ENCODE data around the gene DSCAML1. TPM values are rescaled to one million over a fixed set of nuclear protein-coding genes. Genes with fewer than 3 reads are reported as not detected.

DSCAML1 gene
- total RNA-seq, 1 experiment from 2014 or later: 0.15 TPM

DNA sequence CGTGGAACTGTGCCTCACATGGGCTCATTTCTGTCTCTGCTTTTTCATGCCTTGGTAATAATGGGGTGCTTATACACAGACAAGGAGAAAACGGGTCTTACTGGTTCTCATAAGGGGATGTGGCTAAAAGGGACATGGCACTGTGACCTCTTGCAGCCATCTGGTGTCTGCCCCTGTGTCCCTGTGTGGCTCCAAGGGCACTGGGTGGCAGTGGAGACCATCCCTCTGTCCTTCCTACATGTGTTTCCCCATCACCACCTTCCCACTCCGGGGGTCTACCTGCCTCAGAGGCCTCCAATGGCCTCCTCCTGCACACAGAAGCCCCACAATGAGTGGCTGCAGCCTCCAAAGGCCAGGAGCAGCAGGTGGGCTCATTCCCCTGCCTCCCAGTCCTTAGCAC lies 248.1 kb downstream of the DSCAML1 start:
- Mint-ChIP-seq H3K4me3 (no peak overlapping the region), H3K27me3 (ENCODE audit: low read depth) (peaks cover 30% of the 10 kb centered on the region), H3K36me3 (ENCODE audit: insufficient read depth in 1 of 3, low read depth in 3 of 3) (no peaks in the 10 kb centered on the region), H3K27ac (no peak overlapping the region), H3K4me1 (peaks cover 24 to 40% of the 10 kb centered on the region in 2 experiments), H3K9me3 (no peaks in the 10 kb centered on the region)
- Histone ChIP-seq H3K27ac (ENCODE audit: insufficient read length, low read depth, low read length) (no peak overlapping the region), H3K4ac (ENCODE audit: low read depth, low read length) (no peak overlapping the region), H2BK120ac (ENCODE audit: low read depth, low read length, poor library complexity, severe bottlenecking) (no peak overlapping the region), H4K20me1 (ENCODE audit: control insufficient read depth, insufficient read depth, insufficient read length) (no peaks in the 10 kb centered on the region), H3K9me3 (ENCODE audit: control insufficient read depth, low read depth, low read length) (no peaks in the 10 kb centered on the region), H2AK5ac (ENCODE audit: insufficient read length, low read length) (no peak overlapping the region), H3K9ac (ENCODE audit: extremely low read depth, insufficient read length, low read length) (no peak overlapping the region), H3K79me1 (ENCODE audit: insufficient read depth, low read depth, low read length, poor library complexity, severe bottlenecking) (no peaks in the 10 kb centered on the region), H3K18ac (ENCODE audit: insufficient read length, low read depth, low read length) (no peak overlapping the region), H4K8ac (replicated peaks; ENCODE audit: insufficient read length, low read depth, low read length) (no peak overlapping the region), H3K79me2 (ENCODE audit: insufficient read depth, low read length) (no peaks in the 10 kb centered on the region), H3K4me1 (ENCODE audit: insufficient read depth, low read length) (peaks cover 7% of the 10 kb centered on the region), H3K23ac (ENCODE audit: insufficient read length, low read depth, low read length) (no peak overlapping the region), H3K4me2 (ENCODE audit: insufficient read depth, insufficient read length, low read length) (no peak overlapping the region), H2BK20ac (ENCODE audit: low read depth, low read length, poor library complexity, severe bottlenecking) (no peak overlapping the region), H2BK5ac (ENCODE audit: insufficient read length, low read length) (no peak overlapping the region), H3T11ph (ENCODE audit: low read length) (no peak overlapping the region), H3K56ac (ENCODE audit: insufficient read length, low read depth, low read length) (no peak overlapping the region), H3K14ac (ENCODE audit: insufficient read depth, low read length) (no peak overlapping the region), H3K27me3 (ENCODE audit: insufficient read depth, low read length) (no peaks in the 10 kb centered on the region), H3K23me2 (ENCODE audit: insufficient read length, low read depth, low read length, poor library complexity, severe bottlenecking) (no peaks in the 10 kb centered on the region), H2BK15ac (ENCODE audit: low read depth, low read length) (no peak overlapping the region), H2BK12ac (ENCODE audit: insufficient read length, low read depth, low read length) (no peak overlapping the region), H2AFZ (ENCODE audit: low read length) (no peak overlapping the region), H4K91ac (ENCODE audit: insufficient read length, low read depth, low read length) (no peak overlapping the region), H4K5ac (ENCODE audit: insufficient read length, low read depth, low read length) (no peak overlapping the region)
- no peak for DNase-seq
- WGBS (ENCODE audit: extremely low coverage, insufficient read length, low lambda C conversion rate): no CpG with 5 or more reads among the region's 3 CpGs
- TF ChIP-seq, protein P1, sequence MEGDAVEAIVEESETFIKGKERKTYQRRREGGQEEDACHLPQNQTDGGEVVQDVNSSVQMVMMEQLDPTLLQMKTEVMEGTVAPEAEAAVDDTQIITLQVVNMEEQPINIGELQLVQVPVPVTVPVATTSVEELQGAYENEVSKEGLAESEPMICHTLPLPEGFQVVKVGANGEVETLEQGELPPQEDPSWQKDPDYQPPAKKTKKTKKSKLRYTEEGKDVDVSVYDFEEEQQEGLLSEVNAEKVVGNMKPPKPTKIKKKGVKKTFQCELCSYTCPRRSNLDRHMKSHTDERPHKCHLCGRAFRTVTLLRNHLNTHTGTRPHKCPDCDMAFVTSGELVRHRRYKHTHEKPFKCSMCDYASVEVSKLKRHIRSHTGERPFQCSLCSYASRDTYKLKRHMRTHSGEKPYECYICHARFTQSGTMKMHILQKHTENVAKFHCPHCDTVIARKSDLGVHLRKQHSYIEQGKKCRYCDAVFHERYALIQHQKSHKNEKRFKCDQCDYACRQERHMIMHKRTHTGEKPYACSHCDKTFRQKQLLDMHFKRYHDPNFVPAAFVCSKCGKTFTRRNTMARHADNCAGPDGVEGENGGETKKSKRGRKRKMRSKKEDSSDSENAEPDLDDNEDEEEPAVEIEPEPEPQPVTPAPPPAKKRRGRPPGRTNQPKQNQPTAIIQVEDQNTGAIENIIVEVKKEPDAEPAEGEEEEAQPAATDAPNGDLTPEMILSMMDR (conservative IDR thresholded peaks at IDR 0.05): no peak

Measured in H9 (cell line).